ENCODE measurements around the gene STRBP.

The STRBP gene

DNA sequence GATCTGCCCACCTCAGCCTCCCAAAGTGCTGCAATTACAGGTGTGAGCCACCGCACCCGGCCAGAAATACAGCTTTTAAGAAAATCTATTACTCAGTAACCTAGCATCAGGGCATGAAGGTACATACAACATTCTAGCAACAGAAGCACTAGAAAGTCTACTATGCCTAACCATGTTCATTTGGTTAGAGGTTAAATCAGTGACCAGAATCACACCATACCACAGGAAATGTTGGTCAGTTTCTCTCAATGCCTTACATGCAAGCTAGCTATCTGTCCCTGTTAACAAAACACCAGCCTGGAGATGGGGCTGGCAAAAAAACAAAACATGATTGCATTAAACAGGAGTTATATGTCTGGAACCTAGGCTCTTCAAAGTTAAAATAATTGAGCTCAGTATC lies 104.1 kb downstream of the STRBP start:
- H3K4me3 ChIP-seq (ENCODE audit: low read depth in 1 of 2, low read length in 1 of 2), result no peak overlapping the region
- no peaks in the 10 kb centered on the region for H3K9me3 ChIP-seq
- no peaks in the 10 kb centered on the region for H3K27me3 ChIP-seq
- no peak overlapping the region for H3K27ac ChIP-seq
- H3K36me3 ChIP-seq, result no peaks in the 10 kb centered on the region
- TF ChIP-seq CTCF (IDR thresholded peaks at IDR 0.05), result no peak
- no peaks in the 10 kb centered on the region for H3K4me1 ChIP-seq (ENCODE audit: control insufficient read depth in 1 of 2, insufficient read depth in 1 of 2, low read depth in 1 of 2, low read length in 1 of 2)

DNA sequence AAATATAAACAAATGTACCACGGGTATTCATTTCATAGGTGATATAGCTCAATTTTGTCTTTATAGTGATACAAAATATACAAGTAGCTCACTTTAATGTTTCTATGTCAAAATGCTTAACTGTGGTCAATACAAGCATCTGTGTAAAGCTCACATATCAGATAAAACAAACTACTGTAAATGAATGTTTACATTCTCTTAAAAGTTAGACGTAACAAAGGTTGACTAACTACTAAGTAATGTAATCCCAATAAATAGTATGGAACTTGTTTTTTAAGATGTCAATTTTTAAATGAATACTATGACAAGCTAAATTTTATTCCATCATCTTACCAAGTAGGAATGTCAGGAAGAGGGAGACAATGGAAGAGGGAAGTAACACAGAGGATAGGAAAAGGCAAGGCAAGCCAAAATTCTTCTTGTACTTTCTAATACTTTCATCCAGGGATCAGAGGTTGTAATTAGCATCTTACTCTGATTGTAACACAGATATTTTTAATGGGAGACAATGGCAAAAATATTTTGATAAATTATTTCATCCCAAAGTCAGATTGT lies 105.5 kb downstream of the STRBP start:
- H3K27me3 ChIP-seq, result no peaks in the 10 kb centered on the region
- H3K36me3 ChIP-seq, result no peaks in the 10 kb centered on the region
- no peak for TF ChIP-seq CTCF (IDR thresholded peaks at IDR 0.05)
- H3K4me1 ChIP-seq (ENCODE audit: control insufficient read depth in 1 of 2, insufficient read depth in 1 of 2, low read depth in 1 of 2, low read length in 1 of 2), result no peaks in the 10 kb centered on the region
- H3K9me3 ChIP-seq, result no peaks in the 10 kb centered on the region
- no peak overlapping the region for H3K27ac ChIP-seq
- no peak overlapping the region for H3K4me3 ChIP-seq (ENCODE audit: low read depth in 1 of 2, low read length in 1 of 2)

GRCh38 chr9:123162360-123162759 lies 106.0 kb downstream of the STRBP start:
- Histone ChIP-seq H3K9me3 (no peaks in the 10 kb centered on the region), H3K4me3 (ENCODE audit: low read depth in 1 of 2, low read length in 1 of 2) (no peak overlapping the region), H3K27ac (no peak overlapping the region), H3K27me3 (no peaks in the 10 kb centered on the region), H3K4me1 (ENCODE audit: control insufficient read depth in 1 of 2, insufficient read depth in 1 of 2, low read depth in 1 of 2, low read length in 1 of 2) (no peaks in the 10 kb centered on the region), H3K36me3 (no peaks in the 10 kb centered on the region)
- TF ChIP-seq CTCF (IDR thresholded peaks at IDR 0.05), result no peak

DNA sequence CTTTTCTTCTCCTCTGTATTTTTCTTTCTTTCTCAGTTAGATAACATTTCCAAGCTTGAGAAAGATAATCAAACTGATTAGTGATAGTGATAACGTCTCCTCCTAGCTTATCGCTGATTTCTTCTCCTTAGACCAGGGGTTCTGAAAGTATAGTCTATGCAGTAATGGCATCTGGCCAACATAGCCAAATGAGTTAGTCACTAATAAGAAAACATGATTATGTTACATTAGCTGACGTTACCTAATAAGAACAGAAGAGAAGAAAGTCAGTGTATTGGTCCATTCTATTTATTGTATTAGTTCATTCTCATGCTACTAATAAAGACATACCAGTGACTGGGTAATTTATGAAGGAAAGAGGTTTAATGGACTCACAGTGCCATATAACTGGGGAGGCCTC lies 111.2 kb downstream of the STRBP start:
- H3K4me1 ChIP-seq (ENCODE audit: control insufficient read depth in 1 of 2, insufficient read depth in 1 of 2, low read depth in 1 of 2, low read length in 1 of 2), result no peaks in the 10 kb centered on the region
- no peak overlapping the region for H3K4me3 ChIP-seq (ENCODE audit: low read depth in 1 of 2, low read length in 1 of 2)
- H3K36me3 ChIP-seq, result no peaks in the 10 kb centered on the region
- no peaks in the 10 kb centered on the region for H3K27me3 ChIP-seq
- no peaks in the 10 kb centered on the region for H3K9me3 ChIP-seq
- no peak overlapping the region for H3K27ac ChIP-seq
- no peak for TF ChIP-seq CTCF (IDR thresholded peaks at IDR 0.05)

DNA sequence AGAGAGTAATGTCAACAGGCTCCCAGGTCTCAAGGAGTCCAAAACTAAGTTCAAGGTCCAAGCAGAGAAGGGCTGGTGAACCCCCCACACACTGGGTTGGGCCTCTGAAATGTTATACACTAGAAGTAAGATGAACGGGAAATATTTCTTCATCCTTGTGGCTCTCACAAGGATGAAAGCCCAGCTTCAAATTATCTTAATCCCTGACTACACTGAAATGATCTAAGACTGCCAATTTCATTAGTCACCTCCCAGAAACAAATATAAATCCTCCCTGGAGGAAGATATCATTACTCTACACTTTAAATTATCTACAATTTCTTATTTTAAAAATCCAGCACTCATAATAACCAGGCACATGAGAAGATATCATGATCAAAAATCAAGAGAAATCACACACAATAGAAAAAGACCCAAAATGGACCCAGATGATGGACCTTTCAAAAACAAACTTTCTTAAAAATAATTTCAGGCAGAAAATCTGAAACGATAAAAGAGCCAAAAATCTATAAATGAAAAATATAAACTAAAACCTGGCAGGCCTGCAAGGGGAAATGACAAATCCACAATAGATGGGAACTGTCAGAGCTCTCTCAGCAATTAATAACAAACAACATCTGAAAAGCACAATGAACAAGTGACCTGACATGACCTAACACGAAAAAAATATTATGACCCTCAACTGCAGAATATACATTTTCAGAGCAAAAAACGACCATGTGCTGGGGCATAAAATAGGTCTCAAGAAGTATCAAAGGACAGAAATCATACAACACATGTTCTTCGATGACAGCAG lies 117.5 kb downstream of the STRBP start:
- Histone ChIP-seq H3K27me3 (no peaks in the 10 kb centered on the region), H3K4me1 (ENCODE audit: control insufficient read depth in 1 of 2, insufficient read depth in 1 of 2, low read depth in 1 of 2, low read length in 1 of 2) (no peaks in the 10 kb centered on the region), H3K27ac (no peak overlapping the region), H3K4me3 (ENCODE audit: low read depth in 1 of 2, low read length in 1 of 2) (no peak overlapping the region), H3K36me3 (no peaks in the 10 kb centered on the region), H3K9me3 (no peaks in the 10 kb centered on the region)
- TF ChIP-seq CTCF (IDR thresholded peaks at IDR 0.05), result no peak

All from neutrophil (primary cell).